HG02642 (cell line): ENCODE results near the gene SP5.
A peak's percentile ranks its signal among the peaks of the same experiment; 100 is the strongest.
"Not testable (repeated sequence)": the region's sequence is repeated elsewhere in the genome, so short reads cannot be mapped to it uniquely, and the experiment has no call there.

Source experiments
- ATAC-seq: cut with Tn5 transposase; IDR thresholded peaks from one replicate; pipeline ENCODE4 v1.9.1; 2021; ENCODE audit warnings: mild to moderate bottlenecking; ENCODE audit not compliant: unreplicated experiment, poor library complexity

Gene SP5

DNA sequence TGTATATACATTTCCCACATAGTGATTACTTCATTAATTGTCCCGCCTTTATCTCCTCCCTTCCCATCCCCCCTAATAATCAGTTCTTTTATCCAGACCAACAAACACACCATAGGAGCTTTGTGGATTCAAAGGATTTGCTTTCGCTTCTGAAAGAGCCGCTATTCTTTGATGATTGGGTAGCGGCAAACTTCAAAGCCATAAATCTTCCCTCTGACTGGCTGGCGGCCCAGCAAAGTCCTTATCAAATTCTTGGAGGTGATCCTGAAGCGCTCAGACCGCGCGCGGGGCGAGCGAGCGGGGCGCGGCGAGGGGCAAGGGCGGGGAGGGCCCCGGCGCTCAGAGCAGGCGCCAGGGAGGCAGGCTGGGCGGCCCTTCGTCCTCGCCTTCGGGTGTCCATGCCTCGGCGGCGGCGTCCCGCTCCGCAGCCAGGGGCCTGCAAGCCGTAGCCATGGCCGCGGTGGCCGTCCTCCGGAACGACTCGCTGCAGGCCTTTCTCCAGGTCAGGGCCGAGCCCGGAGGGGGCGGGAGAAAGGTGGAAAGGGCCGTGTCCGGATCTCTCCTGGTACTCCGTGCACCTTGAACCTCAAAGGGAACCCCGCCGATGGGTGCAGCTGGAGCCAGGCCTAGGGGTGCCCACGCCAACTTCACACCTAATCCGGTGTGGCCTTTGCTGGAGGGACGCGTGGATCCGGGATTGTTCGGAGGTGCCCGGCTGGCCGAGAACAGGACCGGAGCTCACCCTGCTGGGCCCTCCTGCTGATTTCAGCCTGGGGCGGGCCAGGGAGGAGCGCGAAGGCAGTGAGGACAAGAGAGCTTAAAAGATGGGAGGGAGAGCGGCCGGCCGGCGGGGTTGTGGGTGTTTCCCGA, at the start of gene SP5:
Gene SP5, plus strand, starts transcription at position 276 of the 870 bp plus-strand sequence. Its CDS starts 176 bp downstream, at position 452.
- no peak for ATAC-seq

GRCh38 chr2:170665743-170666142, 49.4 kb upstream of the SP5 start:
- ATAC-seq: no peak

DNA sequence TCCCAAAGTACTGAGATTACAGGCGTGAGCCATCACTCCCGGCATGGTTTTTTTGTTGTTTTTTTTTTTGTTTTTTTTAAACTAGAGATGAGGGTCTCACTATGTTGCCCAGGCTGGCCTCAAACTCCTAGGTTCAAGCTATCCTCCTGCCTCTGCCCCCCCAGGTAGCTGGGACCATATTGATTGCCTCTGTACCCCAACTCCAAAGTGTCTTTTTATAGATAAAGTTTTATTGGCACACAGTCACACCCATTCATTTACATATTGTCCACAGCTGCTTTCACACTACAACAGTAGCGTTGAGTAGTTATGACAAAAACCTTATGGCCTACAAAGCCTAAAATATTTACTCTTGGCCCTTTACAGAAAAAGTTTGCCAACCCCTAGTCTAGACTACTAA, 45.2 kb upstream of the SP5 start:
- no peak for ATAC-seq

- no peak for ATAC-seq
Observed at GRCh38 chr2:170670651-170671050, 44.5 kb upstream of the SP5 start.

GRCh38 chr2:170671079-170671478, 44.1 kb upstream of the SP5 start:
- ATAC-seq: no peak

- not testable (repeated sequence) for ATAC-seq
Observed at GRCh38 chr2:170674282-170674681, 40.9 kb upstream of the SP5 start.

DNA sequence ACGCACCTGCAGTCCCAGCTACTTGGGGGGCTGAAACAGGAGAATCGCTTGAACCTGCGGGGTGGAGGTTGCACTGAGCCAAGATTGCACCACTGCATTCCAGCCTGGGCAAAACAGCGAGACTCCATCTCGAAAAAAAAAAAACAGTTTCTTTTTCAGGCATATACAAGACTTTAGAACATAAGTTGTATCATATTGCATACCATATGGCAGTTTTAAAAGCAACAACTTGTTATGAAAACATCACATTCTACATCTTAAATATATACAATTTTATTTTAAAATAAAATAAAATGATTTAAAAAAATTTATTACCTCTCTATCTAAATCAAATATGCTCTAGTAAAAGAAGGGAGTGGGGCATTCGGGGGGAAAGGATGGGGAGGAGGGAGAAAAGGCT, 39.4 kb upstream of the SP5 start:
- ATAC-seq: no peak

DNA sequence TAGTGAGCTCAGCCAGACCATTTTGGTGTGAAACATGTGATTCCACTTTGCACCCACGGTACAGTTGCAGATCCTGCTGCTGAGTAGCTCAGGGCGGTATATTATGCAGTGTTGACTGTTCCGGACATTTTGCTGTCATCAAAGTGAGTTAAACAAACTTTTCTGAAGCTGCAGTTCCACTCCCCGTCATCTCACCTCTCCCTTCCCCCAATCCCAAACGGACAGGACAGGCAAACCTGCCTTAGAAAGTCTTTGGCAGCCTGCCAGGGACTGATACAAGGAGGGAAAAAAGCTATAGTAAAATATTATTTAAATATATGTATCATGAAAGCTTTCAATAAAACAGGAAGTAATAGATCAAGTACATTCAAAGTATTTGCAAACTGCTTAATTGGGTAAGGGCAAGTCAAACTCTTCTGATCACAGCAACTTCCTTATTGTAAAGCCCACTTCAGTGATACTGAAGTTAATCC, 35.5 kb upstream of the SP5 start:
- ATAC-seq: no peak

GRCh38 chr2:170680172-170680941, 34.8 kb upstream of the SP5 start:
- ATAC-seq: peak; percentile 58

DNA sequence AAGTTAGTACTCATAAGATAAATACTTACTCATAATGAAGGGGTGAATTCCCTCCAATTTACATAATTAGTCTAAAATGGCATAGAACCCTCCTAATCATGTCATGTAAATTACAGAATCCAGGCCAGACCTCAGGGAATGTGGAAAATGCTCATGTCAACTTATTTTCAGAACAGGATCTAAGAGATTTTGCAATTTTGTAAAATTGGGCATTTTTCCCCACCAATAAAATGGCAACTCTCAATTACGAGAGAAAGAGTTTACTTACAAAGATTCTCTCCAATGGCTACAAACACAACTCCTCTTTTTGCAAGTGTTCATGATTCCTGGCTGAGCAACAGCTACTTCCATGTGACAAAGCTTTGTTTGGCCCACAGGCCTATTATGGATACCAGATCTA, 33.8 kb upstream of the SP5 start:
- ATAC-seq: no peak

- no peak for ATAC-seq
Observed at GRCh38 chr2:170685591-170685990, 29.5 kb upstream of the SP5 start.

DNA sequence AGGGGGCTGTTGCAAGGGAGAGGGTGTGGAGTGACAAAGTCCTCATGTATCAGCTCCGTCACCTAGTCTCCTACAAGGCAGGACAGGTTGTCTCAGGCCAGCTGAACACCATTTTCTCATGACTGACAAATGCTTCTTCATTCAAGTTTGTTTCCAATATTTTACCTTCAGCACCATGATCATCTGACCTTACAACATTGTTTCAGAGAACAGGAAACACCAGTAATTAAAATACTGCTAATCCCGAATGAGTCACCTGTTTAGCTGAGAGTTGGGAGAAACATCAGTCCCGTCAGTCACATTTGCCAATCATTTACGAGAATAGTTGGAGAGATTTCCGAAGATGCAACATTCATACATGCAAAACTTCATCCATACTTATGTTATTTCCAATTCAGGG, 25.7 kb upstream of the SP5 start:
- no peak for ATAC-seq

DNA sequence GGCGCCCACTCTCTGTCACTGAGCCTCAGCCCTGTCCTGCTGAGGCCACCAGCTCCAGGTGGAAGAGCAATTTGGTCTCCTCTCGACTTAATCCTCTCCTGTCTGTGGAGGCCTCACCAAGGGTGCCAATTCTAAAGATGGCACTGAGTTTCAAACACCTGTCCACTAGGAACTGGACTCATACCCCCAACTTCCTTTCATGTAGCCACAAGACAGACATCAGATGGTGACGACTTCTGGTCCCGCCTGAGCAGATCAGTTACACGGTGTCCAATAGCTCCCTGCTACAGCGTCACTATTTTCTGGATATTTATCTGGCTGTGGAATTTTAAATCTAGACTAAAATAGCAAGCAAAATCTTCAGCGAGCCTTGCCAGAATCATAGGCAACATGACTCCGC, 24.5 kb upstream of the SP5 start:
- ATAC-seq: no peak

DNA sequence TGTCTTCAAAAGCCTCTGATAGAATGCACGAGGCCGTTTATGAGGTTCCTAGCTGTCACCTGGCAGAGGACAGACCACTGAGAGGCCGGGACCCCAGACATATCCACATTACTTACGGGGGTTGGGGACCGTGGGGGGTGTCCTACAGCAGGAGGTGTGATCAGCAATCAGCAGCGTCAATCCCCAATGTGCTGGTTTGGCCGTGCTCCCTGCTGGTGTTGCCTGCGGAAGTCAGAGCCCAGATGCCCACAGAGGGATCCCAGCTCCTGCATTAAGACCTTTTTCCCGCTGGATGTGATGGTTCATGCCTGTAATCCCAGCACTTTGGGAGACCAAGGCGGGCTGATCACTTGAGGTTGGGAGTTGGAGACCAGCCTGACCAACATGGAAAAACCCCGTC, 20.8 kb upstream of the SP5 start:
- ATAC-seq: no peak

DNA sequence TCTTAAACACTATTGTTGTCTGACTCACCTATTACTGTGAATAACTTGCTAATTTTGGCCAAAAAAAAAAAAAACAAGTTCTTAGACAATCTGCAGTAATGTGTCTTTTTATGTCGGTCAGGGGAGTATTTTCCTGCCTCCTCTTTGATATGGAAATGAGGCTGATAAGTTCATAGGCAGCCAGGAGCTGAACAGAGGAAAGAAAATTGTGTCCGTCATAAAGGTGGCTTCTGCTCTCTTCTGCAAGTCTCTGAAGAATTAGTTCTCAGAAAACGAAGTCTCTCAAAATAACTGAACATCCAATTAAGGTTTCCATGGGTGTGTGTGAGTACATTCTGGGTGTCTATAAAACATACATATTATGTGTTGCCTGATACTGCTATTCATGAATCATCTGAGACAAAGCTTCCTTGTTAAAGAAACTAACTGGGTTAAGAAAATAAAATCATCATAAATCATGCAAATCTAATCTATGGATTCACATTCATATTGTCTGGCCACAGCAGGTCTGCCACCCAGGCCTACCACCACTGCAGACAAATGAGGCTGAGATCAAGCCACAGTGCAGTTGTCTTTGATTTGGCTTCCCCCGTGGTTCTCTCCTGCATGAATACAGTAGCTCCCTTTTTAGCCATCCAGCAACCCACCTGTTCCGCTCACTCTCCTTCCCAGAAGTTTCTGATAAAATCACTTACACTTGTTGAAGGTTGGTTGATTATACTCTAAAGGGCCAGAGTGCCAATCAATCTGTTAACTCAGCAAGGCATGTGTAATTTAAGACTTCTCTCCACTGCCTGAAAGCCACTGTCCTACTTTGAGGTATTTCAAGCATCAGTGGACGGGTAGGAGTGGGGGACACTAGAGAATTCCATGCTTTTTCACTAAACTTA, 19.4 kb upstream of the SP5 start:
- no peak for ATAC-seq

GRCh38 chr2:170696948-170697347, 18.2 kb upstream of the SP5 start:
- ATAC-seq: no peak

DNA sequence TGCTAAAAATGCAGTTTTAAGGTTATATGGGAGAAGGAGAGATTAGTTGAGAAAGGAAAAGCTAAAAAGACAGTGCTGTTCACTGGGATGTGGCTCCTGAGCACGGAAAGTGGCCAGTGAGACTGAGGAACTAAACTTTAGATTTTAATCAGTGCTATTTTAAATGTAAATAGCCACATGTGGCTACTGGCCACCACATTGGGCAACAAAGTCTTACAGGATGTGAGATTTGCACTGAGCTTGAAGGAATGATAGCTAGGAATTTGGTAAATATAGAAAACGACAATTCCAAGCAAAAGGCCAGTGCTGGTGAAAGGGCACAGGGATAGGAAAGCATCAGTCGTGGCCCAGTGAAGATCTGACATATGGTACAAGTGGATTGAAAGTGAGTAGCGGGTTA, 14.1 kb upstream of the SP5 start:
- ATAC-seq: no peak

DNA sequence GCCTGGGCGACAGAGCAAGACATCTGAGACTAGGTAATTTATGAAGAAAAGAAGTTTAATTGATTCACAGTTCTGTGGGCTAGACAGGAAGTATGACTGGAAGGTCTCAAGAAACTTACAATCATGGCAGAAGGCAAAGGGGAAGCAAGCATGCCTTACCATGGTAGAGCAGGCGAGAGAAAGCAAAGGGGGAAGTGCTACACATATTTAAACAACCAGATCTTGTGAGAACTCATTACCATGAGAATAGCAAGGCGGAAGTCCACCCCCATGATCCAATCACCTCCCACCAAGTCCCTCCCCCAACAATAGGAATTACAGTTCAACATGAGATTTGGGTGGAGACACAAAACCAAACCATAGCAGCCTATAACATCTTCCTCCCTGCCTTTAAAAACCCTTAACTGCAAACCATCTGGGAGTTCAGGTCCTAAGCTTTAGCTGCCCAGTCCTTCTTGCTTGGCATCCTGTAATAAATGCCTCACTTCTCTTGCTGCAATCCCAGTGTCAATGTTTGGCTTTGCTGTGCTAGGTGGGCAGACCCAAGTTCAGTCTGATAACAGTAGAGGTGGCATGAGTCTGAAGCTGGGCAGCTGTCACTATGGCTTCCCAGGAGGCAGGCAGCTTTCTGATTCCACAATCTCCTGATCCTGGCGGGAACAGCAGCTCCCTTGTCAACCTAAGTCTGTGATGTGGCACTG, 11.2 kb upstream of the SP5 start:
- ATAC-seq: no peak

GRCh38 chr2:170707821-170708795, 7.0 kb upstream of the SP5 start:
- ATAC-seq: no peak
